Activated CD4-positive, alpha-beta T cell treated with anti-CD3 and anti-CD28 coated beads, Interleukin-2, amount 50 U/mL, for 4 hours (primary cell): ENCODE data around the gene SEMA3C.

Source experiments
- DNase-seq, 2 experiments: peaks; one replicate each; pipeline ENCODE4 v3.0.0-alpha.2; 2020

SEMA3C gene

GRCh38 chr7:80924090-80924489 is 5.2 kb upstream of the SEMA3C start:
- DNase-seq, result no peak

GRCh38 chr7:80923211-80923612 is 4.4 kb upstream of the SEMA3C start:
- DNase-seq, result no peak

GRCh38 chr7:80922253-80923049 is 3.6 kb upstream of the SEMA3C start:
- no peak for DNase-seq

GRCh38 chr7:80921130-80921529 is 2.3 kb upstream of the SEMA3C start:
- DNase-seq, result no peak

GRCh38 chr7:80918399-80918798 is 452 bp downstream of the SEMA3C start:
- DNase-seq, result no peak

DNA sequence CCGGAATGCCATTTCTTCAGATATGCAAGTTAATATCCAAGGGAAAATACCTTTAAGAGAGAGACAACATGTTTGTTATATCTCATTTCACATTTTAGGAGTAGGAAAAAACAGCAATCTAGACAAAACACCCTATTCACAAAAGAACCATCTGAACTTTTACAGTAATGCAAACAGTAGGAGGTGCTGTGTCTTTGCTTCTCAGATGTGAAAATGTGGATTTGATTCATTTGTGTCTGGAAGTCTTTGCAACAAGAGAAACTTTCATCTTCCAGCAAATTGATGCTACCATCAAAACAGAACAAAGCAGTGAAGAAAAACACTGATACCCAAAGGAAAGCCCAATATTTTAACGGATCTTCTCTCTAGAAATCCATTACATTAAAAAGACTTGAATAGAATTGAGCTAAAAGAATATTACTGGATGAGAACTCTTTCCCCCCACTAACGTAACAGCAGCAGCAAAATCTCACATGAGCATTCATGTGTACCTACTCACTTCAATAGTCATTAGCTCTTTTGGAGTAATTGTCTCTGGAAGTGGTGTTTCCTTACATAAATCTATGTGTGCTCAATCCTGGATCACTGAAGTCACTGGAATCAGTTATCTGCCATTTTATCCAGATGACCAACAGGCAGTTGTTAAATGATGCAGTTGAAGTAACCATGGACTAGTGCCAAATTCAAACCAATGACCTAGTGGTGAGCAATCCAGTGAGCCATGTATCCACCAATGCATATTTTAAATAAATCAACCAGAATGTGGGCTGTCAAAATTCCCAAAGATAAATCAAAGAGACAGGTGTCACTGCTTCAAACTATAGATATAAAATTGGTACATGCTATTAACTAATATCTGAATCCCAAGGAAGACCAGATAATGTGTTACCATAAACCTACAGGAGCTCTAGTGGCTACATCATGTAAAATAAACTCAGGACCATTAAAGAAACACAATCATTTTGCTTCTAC is 1.8 kb downstream of the SEMA3C start:
- DNase-seq, result no peak

- DNase-seq, result no peak
These were observed 8.6 kb downstream of the SEMA3C start for GRCh38 chr7:80910228-80910627.

DNA sequence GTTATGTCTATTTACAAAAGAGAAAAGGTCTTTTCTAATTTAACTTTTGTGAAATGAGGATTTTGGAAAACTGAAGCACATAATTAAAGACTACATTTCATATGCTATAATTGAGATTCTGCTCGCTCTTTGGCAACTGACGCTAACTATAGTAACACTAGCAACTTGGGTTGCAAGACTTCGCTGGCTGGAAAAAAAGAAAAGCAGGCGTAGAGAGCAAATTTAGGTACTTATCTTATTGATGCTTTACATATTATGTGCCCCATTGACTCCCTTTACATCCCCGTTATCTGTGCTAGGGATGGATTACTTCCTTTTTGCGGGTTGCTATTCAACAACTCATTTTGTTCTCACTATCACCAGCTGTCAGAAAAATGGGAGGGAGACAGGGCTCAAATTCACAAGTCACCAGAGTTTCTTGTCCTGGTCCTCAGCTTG is 10.5 kb downstream of the SEMA3C start:
- DNase-seq, result no peak

- no peak for DNase-seq
These were observed 11.2 kb downstream of the SEMA3C start for GRCh38 chr7:80907612-80908011.

- no peak for DNase-seq
These were observed 11.7 kb downstream of the SEMA3C start for GRCh38 chr7:80907141-80907601.

- DNase-seq, result no peak
These were observed 13.5 kb downstream of the SEMA3C start for GRCh38 chr7:80905334-80905733.

GRCh38 chr7:80902716-80903308 is 16.0 kb downstream of the SEMA3C start:
- DNase-seq, result no peak

GRCh38 chr7:80902019-80902418 is 16.8 kb downstream of the SEMA3C start:
- DNase-seq, result no peak

DNA sequence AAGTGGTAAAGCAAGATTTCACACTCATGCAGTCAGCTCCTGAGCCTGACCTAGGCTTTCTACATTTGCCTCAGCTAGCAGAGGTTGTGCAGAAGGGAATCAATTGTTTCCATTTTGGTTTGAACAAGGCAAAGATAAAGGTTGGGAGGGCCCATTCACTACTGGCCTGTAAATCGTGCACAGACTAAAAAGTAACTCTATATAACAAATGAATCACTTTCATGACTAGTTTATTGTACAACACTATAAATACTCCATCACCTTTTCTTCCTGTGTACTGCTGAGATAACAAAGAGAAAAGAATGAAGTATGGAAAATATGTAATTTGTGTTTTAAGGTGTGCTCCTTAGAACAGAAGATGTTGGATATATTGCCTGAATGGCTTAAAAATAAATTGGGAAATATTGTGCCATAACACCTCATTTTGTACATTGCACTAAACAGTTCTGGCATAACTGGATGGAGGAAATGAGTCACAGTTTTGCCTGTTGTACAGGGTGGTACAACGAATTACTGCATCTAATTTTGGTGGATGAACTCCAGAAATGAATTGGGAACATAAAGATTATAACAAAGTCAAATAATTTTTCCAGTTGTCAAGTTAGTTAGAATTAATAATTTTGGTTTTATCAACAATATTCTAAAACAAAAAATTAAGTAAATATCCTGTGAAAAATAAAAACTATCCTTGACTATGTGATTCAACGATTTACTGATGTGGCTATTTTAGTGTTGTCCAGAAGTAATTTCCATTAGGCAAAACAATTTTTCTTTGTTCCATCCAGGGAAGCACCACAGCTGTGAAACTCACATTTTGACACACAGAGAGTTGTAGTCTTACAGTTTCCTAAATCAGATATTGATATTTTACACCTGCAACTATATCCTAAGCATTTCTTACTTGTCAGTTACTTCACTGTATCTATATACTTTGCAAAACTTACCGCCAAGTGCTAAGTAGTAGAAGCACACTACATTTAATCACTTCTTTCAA is 18.0 kb downstream of the SEMA3C start:
- DNase-seq, result no peak

DNA sequence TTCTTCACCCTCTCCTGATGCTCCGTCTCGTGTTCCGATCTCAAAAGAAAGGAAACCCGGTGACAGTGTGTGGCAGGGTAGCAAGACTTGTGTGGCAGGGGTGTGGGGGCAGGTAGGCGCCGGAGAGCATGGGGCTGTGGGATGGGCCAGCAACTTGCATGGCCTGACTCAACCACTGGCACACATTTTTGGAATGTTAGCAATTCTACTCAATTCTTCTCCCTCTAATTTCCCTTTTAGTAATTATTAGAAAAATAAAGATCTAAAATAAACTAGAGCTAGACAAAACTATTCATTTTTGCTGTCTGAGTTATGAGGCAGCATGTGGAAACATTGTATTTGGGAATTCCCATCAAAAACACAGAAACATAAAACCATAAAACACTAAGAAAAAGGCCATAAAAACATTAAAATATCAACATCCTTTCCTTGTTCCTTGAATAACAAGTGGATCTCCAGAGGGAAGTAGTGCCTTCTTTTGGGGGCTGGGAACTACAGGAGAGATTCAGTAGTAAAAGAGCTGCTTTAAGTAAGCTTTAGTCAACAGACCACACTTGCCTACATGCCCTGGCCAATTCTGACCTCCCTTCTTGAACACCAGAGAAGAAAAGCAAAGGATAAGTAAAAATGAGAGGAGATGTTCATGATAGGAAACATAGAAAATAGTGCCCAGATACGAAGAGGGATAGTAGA is 21.8 kb downstream of the SEMA3C start:
- DNase-seq, result no peak

DNA sequence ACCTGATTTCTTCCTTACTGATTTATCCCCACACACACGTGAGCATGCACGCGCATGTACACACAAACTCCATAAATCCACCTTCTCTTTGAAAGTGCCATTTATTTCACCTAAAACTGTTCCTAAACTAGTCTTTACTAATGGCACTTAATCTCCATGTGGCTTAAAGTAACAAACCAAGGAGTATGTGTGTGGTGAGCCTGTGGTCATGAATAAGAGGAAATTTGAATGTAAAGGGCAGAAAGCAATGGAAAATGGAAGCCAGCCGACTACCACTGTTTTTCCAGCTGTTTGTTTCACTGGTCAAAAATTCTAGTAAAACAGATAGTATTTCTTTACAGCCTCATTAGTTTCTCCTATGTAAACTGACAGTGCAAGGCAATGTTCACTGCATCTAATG is 23.8 kb downstream of the SEMA3C start:
- DNase-seq, result no peak

- DNase-seq, result no peak
These were observed 27.6 kb downstream of the SEMA3C start for GRCh38 chr7:80891259-80891544.

- no peak for DNase-seq
These were observed 28.2 kb downstream of the SEMA3C start for GRCh38 chr7:80890426-80891258.

GRCh38 chr7:80889525-80889924 is 29.3 kb downstream of the SEMA3C start:
- DNase-seq, result no peak

DNA sequence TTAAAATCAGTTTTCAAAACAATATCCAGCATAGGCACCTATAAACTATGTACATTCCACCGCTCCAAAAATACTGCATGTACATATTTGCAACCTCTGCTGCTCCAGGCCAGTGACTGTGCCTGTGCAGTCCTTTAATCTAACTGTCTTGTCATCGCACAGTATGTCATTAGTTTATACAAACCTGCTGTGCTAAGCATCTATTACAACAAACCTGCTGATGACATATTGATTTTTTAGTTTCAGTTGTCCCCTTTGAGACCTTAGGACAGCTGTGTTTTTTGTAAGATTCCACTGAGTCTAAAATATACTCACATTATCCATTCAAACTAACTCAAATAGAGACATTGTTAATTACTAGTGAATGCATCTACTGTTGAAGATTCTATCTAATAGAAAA is 33.1 kb downstream of the SEMA3C start:
- no peak for DNase-seq
